GM23338 (cell line): ENCODE data around the gene DNAJC15. TPM values are rescaled to one million over a fixed set of nuclear protein-coding genes. Genes with fewer than 3 reads are reported as not detected.

Source experiments
- ATAC-seq: fragments of 200-7000 bp; cut with Tn5 transposase; 3 replicates; pipeline ENCODE4 v1.9.1; 2020
- DNase-seq: peaks from one replicate; pipeline ENCODE4 v3.0.0-alpha.2; 2015; ENCODE audit warnings: low spot score
- H2AFZ ChIP-seq: fragments of 200-600 bp; sonication (generic); 2 replicates; pipeline ENCODE4 v1.8.0; 2016; ENCODE audit warnings: antibody characterized with exemption, mild to moderate bottlenecking, moderate library complexity
- H3F3A ChIP-seq: fragments of 200-600 bp; sonication (generic); replicated peaks from 2 replicates; pipeline ENCODE4 v1.8.0; 2017; ENCODE audit warnings: antibody characterized with exemption, mixed run types, low read depth
- H3K27ac ChIP-seq: fragments of 200-600 bp; sonication (generic); 2 replicates; pipeline ENCODE4 v1.6.1; 2016; ENCODE audit warnings: low read depth
- H3K27me3 ChIP-seq: fragments of 200-600 bp; sonication (generic); 2 replicates; pipeline ENCODE4 v1.8.0; 2016; ENCODE audit warnings: mild to moderate bottlenecking, mixed run types, moderate library complexity; ENCODE audit not compliant: insufficient read depth
- H3K36me3 ChIP-seq: fragments of 200-600 bp; sonication (generic); 2 replicates; pipeline ENCODE4 v1.8.0; 2016; ENCODE audit warnings: mild to moderate bottlenecking; ENCODE audit not compliant: insufficient read depth
- H3K4me1 ChIP-seq: fragments of 200-600 bp; sonication (generic); 2 replicates; pipeline ENCODE4 v1.8.0; 2016; ENCODE audit warnings: mild to moderate bottlenecking, moderate library complexity; ENCODE audit not compliant: insufficient read depth
- H3K4me2 ChIP-seq: fragments of 200-600 bp; sonication (generic); 2 replicates; pipeline ENCODE4 v1.7.1; 2017; ENCODE audit warnings: mixed run types
- H3K4me3 ChIP-seq: fragments of 200-600 bp; sonication (generic); 2 replicates; pipeline ENCODE4 v1.6.1; 2016; ENCODE audit warnings: mixed run types
- H3K79me2 ChIP-seq: fragments of 200-600 bp; sonication (generic); replicated peaks from 2 replicates; pipeline ENCODE4 v1.8.0; 2017; ENCODE audit warnings: mild to moderate bottlenecking; ENCODE audit not compliant: insufficient read depth
- H3K9me2 ChIP-seq: fragments of 200-600 bp; sonication (generic); 2 replicates; pipeline ENCODE4 v1.8.0; 2017; ENCODE audit not compliant: insufficient read depth
- H4K20me1 ChIP-seq: fragments of 200-600 bp; sonication (generic); replicated peaks from 2 replicates; pipeline ENCODE4 v1.8.0; 2017; ENCODE audit warnings: mild to moderate bottlenecking; ENCODE audit not compliant: insufficient read depth
- H3K27ac Mint-ChIP-seq: 2 replicates; pipeline ENCODE4 v1.8.0; 2020; ENCODE audit warnings: inconsistent platforms, mild to moderate bottlenecking, moderate library complexity, mixed read lengths
- H3K27me3 Mint-ChIP-seq: 3 replicates; pipeline ENCODE4 v1.8.0; 2022; ENCODE audit warnings: low read depth, mild to moderate bottlenecking, moderate library complexity, mixed read lengths, inconsistent platforms; ENCODE audit not compliant: insufficient read depth, poor library complexity
- H3K36me3 Mint-ChIP-seq: 3 replicates; pipeline ENCODE4 v1.8.0; 2021; ENCODE audit warnings: low read depth, mild to moderate bottlenecking, inconsistent platforms, moderate library complexity, mixed read lengths
- H3K4me1 Mint-ChIP-seq: 3 replicates; pipeline ENCODE4 v1.8.0; 2020; ENCODE audit warnings: mild to moderate bottlenecking, inconsistent platforms, mixed read lengths
- H3K4me3 Mint-ChIP-seq: 3 replicates; pipeline ENCODE4 v1.8.0; 2021; ENCODE audit warnings: moderate library complexity, mild to moderate bottlenecking, inconsistent platforms, mixed read lengths
- H3K9me3 Mint-ChIP-seq: 3 replicates; pipeline ENCODE4 v1.8.0; 2020; ENCODE audit warnings: moderate library complexity, mild to moderate bottlenecking, inconsistent platforms, mixed read lengths
- CTCF ChIP-seq, 2 experiments: fragments of 200-600 bp in 1 of 2; sonication (generic) in 1 of 2; conservative IDR thresholded peaks; 2 replicates each; pipeline versions ENCODE4 v1.5.1 to v1.6.1; 2016 to 2017; ENCODE audit warnings: antibody characterized with exemption in 2 of 2, low read depth in 2 of 2, mild to moderate bottlenecking in 2 of 2, moderate library complexity in 1 of 2
- EZH2 ChIP-seq: fragments of 200-600 bp; sonication (generic); IDR thresholded peaks from one replicate; pipeline ENCODE4 v1.8.0; 2017; ENCODE audit warnings: antibody characterized with exemption, mild to moderate bottlenecking, low read depth; ENCODE audit not compliant: unreplicated experiment
- EZH2phosphoT487 ChIP-seq: fragments of 200-600 bp; sonication (generic); IDR thresholded peaks from one replicate; pipeline ENCODE4 v1.8.1; 2018; ENCODE audit warnings: antibody characterized with exemption; ENCODE audit not compliant: unreplicated experiment
- JUNB ChIP-seq: IDR thresholded peaks from one replicate; pipeline ENCODE4 v1.6.1; 2016; ENCODE audit warnings: antibody characterized with exemption; ENCODE audit not compliant: unreplicated experiment
- POLR2AphosphoS5 ChIP-seq: IDR thresholded peaks from 2 replicates; pipeline ENCODE4 v1.6.1; 2016; ENCODE audit warnings: antibody characterized with exemption, low read depth
- REST ChIP-seq: IDR thresholded peaks from one replicate; pipeline ENCODE4 v1.6.1; 2018; ENCODE audit warnings: antibody characterized with exemption; ENCODE audit not compliant: unreplicated experiment
- STAT1 ChIP-seq: IDR thresholded peaks from one replicate; pipeline ENCODE4 v1.6.1; 2016; ENCODE audit warnings: antibody characterized with exemption; ENCODE audit not compliant: unreplicated experiment
- ZNF331 ChIP-seq: fragments of 250-450 bp; sonication (Bioruptor Pico); IDR thresholded peaks from 2 replicates; pipeline ENCODE4 v1.5.0; 2020; ENCODE audit warnings: low read depth, mild to moderate bottlenecking, moderate library complexity
- ZNF462 ChIP-seq: fragments of 250-450 bp; sonication (Bioruptor Pico); IDR thresholded peaks from 2 replicates; pipeline ENCODE4 v1.5.0; 2020; ENCODE audit warnings: mild to moderate bottlenecking, moderate library complexity
- polyA plus RNA-seq: library from polyadenylated mRNA; unstranded; fragments of >200 nt; fragmentation: Nextera tagmentation; extraction: Ambion mirVana; gene quantifications from 2 replicates; pipeline ENCODE4 v1.2.1, GENCODE V29; 2016
- total RNA-seq: library from RNA; depleted of rRNA; stranded (reverse); fragments of >200 nt; shearing (Covaris generic); gene quantifications from 2 replicates; pipeline ENCODE4 v1.2.3, GENCODE V29; 2014

DNAJC15 gene
- total and polyA plus RNA-seq, 2 experiments from 2014 or later, result 11.4 to 80.4 TPM

GRCh38 chr13:43113603-43114002 lies 90.2 kb downstream of the DNAJC15 start (continued):
- TF ChIP-seq REST (no peak), JUNB (no peak), ZNF331 (no peak), CTCF (conservative IDR thresholded peaks at IDR 0.05; ENCODE audit: low read depth in 2 of 2) (no peak), POLR2AphosphoS5 (no peak), EZH2 (no peak), EZH2phosphoT487 (no peak)

- Histone ChIP-seq H3K36me3 (no peaks in the 10 kb centered on the region), H3K4me3 (no peak overlapping the region), H3K4me2 (no peak overlapping the region), H3K27me3 (no peaks in the 10 kb centered on the region), H4K20me1 (no peaks in the 10 kb centered on the region), H3K27ac (no peak overlapping the region), H2AFZ (no peak overlapping the region), H3K9me2 (no peaks in the 10 kb centered on the region; the same call in 1 of the 2 replicates), H3K4me1 (no peaks in the 10 kb centered on the region), H3F3A (no peaks in the 10 kb centered on the region), H3K79me2 (no peaks in the 10 kb centered on the region)
- Mint-ChIP-seq H3K27me3 (no peaks in the 10 kb centered on the region), H3K27ac (no peak overlapping the region), H3K36me3 (no peaks in the 10 kb centered on the region), H3K9me3 (no peaks in the 10 kb centered on the region), H3K4me1 (peaks cover 7% of the 10 kb centered on the region; the same call in 1 of the 3 replicates), H3K4me3 (no peak overlapping the region)
- ATAC-seq (no peak), DNase-seq (no peak)
- TF ChIP-seq POLR2AphosphoS5, result no peak
- no peak for TF ChIP-seq STAT1
- no peak for TF ChIP-seq ZNF462 (CRISPR knock-in tag)
- TF ChIP-seq ZNF331, result no peak
Observed at GRCh38 chr13:43114504-43114903, 91.1 kb downstream of the DNAJC15 start.
